Heart left ventricle (tissue), 16 donors: ENCODE data around the gene PLD6. TPM values are rescaled to one million over a fixed set of nuclear protein-coding genes. Genes with fewer than 3 reads are reported as not detected.

Experiments
- ATAC-seq, 4 donors: fragments of 200-7000 bp; cut with Tn5 transposase; one replicate each; pipeline ENCODE4 v1.9.1; 2020 to 2022; ENCODE audit warnings: moderate library complexity in 4 of 4, mild to moderate bottlenecking in 3 of 4, moderate number of reproducible peaks in 1 of 4
- DNase-seq, 5 donors: peaks; one replicate each; pipeline ENCODE4 v3.0.0-alpha.2; 2020
- H3K27ac ChIP-seq, 12 donors: fragments of 200-600 bp; sonication (generic) in 4 of 12; one replicate each; pipeline versions ENCODE4 v1.5.0 to v1.8.0; 2016 to 2022; ENCODE audit warnings: mild to moderate bottlenecking in 2 of 12
- H3K27me3 ChIP-seq, 9 donors: fragments of 200-600 bp; sonication (generic) in 2 of 9; one replicate each; pipeline versions ENCODE4 v1.5.1 to v1.8.0; 2016 to 2022; ENCODE audit warnings: mild to moderate bottlenecking in 3 of 9
- H3K36me3 ChIP-seq, 9 donors: fragments of 200-600 bp; sonication (generic) in 2 of 9; one replicate each; pipeline versions ENCODE4 v1.5.0 to v1.8.0; 2018 to 2022; ENCODE audit warnings: mild to moderate bottlenecking in 2 of 9
- H3K4me1 ChIP-seq, 12 donors: fragments of 200-600 bp; sonication (generic) in 4 of 12; one replicate each; pipeline versions ENCODE4 v1.5.0 to v1.8.0; 2016 to 2022; ENCODE audit warnings: mild to moderate bottlenecking in 3 of 12
- H3K4me3 ChIP-seq, 12 donors: fragments of 200-600 bp; sonication (generic) in 4 of 12; one replicate each; pipeline versions ENCODE4 v1.5.0 to v1.8.0; 2017 to 2022; ENCODE audit warnings: mild to moderate bottlenecking in 9 of 12, moderate library complexity in 4 of 12
- H3K9me3 ChIP-seq, 12 donors: fragments of 200-600 bp; sonication (generic) in 4 of 12; one replicate each; pipeline versions ENCODE4 v1.5.0 to v1.8.0; 2016 to 2022; ENCODE audit warnings: mild to moderate bottlenecking in 1 of 12
- CTCF ChIP-seq, 12 donors: fragments of 200-600 bp; sonication (generic) in 4 of 12; IDR thresholded peaks; one replicate each; pipeline versions ENCODE4 v1.5.0 to v1.8.0; 2018 to 2022; ENCODE audit warnings: antibody characterized with exemption in 12 of 12, mild to moderate bottlenecking in 5 of 12
- POLR2A ChIP-seq, 2 donors: fragments of 450-650 bp; IDR thresholded peaks; one replicate each; pipeline ENCODE4 v1.6.1; 2017; ENCODE audit warnings: antibody characterized with exemption in 2 of 2, mild to moderate bottlenecking in 2 of 2, moderate library complexity in 2 of 2
- WGBS, 4 donors: extraction: QIAGEN DNeasy Blood & Tissue Kit in 2 of 4; methylation state at CpG; one replicate each; pipeline versions ENCODE4 v1.1.5 to v1.1.7; 2013 to 2018; 5-methylcytosine and 5-hydroxymethylcytosine counted together
- intact Hi-C, 10 donors: fragments of 100-400 bp; cut with DNase I; formaldehyde crosslinking; loops; one replicate each; pipeline versions ENCODE4 v1.11.1 to v1.14.2; 2022
- polyA plus RNA-seq, 2 donors: library from polyadenylated mRNA; stranded (reverse); fragments of 200-250 nt; gene quantifications; one replicate each; pipeline ENCODE4 v1.2.3, GENCODE V29; 2013
- total RNA-seq, 9 donors: library from RNA; depleted of rRNA in 2 of 9; stranded (reverse); fragments of >200 nt in 2 of 9; fragmentation: NEBNext Ultra II Directional in 3 of 9; extraction: Animal tissue kit (Norgen Biotek cat#: 25700) in 3 of 9; gene quantifications; one replicate each; pipeline versions ENCODE4 v1.1.0 to v1.2.4, GENCODE V29; 2016 to 2023
- donor health status: ischemic (EF 13 %, LVEDD 7.1; RV severe dilation, severe dysfunction).
- donor health status: healthy with polysubstance abuse.
- donor health status: DM: no; HTN: yes; CAD: no.
- donor health status: DM: no; HTN: no; CAD: no.
- donor health status: ischemic (EF 25% LVEDD 6.9; RV normal size, moderate dysfunction).
- donor health status: ischemic (EF 25% LVEDD 5.7; RV mildly dilated, moderate dysfunction).
- donor health status: healthy.
- donor health status: DM: yes; HTN: yes; CAD: no.
- donor health status: ischemic (EF 35%, LVEDD 5.7; RV mildly dilated, moderate dysfunction).
- donor health status: nonischemic (EF 11% LVEDD 7.7; RV severe dilation, severe dysfunction).
- donor health status: DM: yes; HTN: yes; CAD: no.
- donor health status: PGD.
- donor health status: ischemic (EF 29% LVEDD 5.4; RV normal size, mild dysfunction).
- donor health status: nonischemic (EF 23%, LVEDD 6.1; RV moderate dilation, normal function).

PLD6 gene
- total and polyA plus RNA-seq, 11 donors: 3.8 to 11.8 (median 6.1) TPM

GRCh38 chr17:17183744-17184143, 22.4 kb downstream of the PLD6 start:
- TF ChIP-seq POLR2A (IDR thresholded peaks at IDR 0.05): no peak
- TF ChIP-seq CTCF (IDR thresholded peaks at IDR 0.05): no peak
- no peaks in the 10 kb centered on the region for H3K27me3 ChIP-seq
- peak overlapping the region in 9 of 12 donors; percentile 20 to 75 (median 54) for H3K27ac ChIP-seq
- DNase-seq (no peak), ATAC-seq (peak; percentile 44 to 72 (median 56))
- H3K4me3 ChIP-seq: no peak overlapping the region
- H3K36me3 ChIP-seq: peaks cover 0 to 95% (median 77%) of the 10 kb centered on the region in 9 donors
- intact Hi-C loops: loop anchor here in 1 of 10 donors (10.0 kb wide), 1 partner anchor 51 kb away; the partner anchor contains the start of gene FLCN
- peaks cover 0 to 79% (median 51%) of the 10 kb centered on the region in 12 donors for H3K4me1 ChIP-seq
- H3K9me3 ChIP-seq: no peaks in the 10 kb centered on the region
- 60 to 66% (median 63%) methylated on average over 4 of the region's 4 CpGs for WGBS, 4 donors

DNA sequence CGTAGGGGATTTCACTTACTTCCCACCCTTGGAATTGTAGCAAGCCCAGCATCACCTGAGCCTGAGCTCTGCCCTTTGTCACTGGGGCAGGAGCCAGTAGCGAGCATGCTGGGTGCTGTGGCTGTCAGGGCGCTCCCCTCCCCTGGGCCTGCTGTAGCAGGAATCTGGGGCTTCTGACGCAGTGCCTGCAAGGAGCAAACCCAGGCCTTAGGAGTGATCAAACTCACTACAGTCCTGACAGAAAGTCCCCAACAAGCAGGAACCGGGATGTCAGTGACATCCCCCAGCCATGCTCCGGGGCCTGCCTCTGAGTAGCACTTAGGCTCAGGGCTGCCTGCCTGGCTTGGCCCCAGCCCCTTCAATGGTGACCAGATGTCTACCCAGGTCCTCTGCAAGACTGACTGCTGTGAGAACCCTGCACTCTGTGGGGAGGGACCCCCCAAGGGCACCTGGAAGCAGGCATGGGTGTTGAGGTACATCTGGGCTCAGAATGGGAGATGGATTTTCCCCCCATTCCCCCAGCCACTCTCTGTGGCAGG, 23.5 kb downstream of the PLD6 start:
- Histone ChIP-seq H3K36me3 (peaks cover 0 to 96% (median 77%) of the 10 kb centered on the region in 9 donors), H3K9me3 (no peaks in the 10 kb centered on the region), H3K4me1 (peaks cover 0 to 79% (median 51%) of the 10 kb centered on the region in 12 donors), H3K4me3 (peak overlapping the region in 1 of 12 donors; percentile 3), H3K27ac (peak overlapping the region in 3 of 12 donors; percentile 62 to 85 (median 71)), H3K27me3 (no peaks in the 10 kb centered on the region)
- intact Hi-C loops: loop anchor here in 1 of 10 donors (10.0 kb wide), 1 partner anchor 52 kb away; the partner anchor contains the start of gene FLCN
- no peak for ATAC-seq
- no peak for DNase-seq
- TF ChIP-seq CTCF (IDR thresholded peaks at IDR 0.05) (no peak), POLR2A (IDR thresholded peaks at IDR 0.05) (no peak)
- WGBS, 4 donors: 74 to 87% (median 77%) methylated on average over 3 to 6 of the region's 6 CpGs

GRCh38 chr17:17181666-17182597, 24.2 kb downstream of the PLD6 start:
- peak overlapping the region in 3 of 12 donors; percentile 62 to 85 (median 71) for H3K27ac ChIP-seq
- TF ChIP-seq CTCF (IDR thresholded peaks at IDR 0.05) (no peak), POLR2A (IDR thresholded peaks at IDR 0.05) (no peak)
- no peaks in the 10 kb centered on the region for H3K27me3 ChIP-seq
- 72 to 78% (median 75%) methylated on average over 15 of the region's 15 CpGs for WGBS, 4 donors
- no peaks in the 10 kb centered on the region for H3K9me3 ChIP-seq
- H3K36me3 ChIP-seq: peaks cover 0 to 96% (median 77%) of the 10 kb centered on the region in 9 donors
- peak in 1 of 5 donors; percentile 37 for DNase-seq
- no peak for ATAC-seq
- peak overlapping the region in 1 of 12 donors; percentile 3 for H3K4me3 ChIP-seq
- H3K4me1 ChIP-seq: peaks cover 0 to 73% (median 46%) of the 10 kb centered on the region in 12 donors
- intact Hi-C loops: loop anchor here in 1 of 10 donors (10.0 kb wide), 1 partner anchor 53 kb away; the partner anchor contains the start of gene FLCN
